ENCODE measurements around the gene STIL.

DNA sequence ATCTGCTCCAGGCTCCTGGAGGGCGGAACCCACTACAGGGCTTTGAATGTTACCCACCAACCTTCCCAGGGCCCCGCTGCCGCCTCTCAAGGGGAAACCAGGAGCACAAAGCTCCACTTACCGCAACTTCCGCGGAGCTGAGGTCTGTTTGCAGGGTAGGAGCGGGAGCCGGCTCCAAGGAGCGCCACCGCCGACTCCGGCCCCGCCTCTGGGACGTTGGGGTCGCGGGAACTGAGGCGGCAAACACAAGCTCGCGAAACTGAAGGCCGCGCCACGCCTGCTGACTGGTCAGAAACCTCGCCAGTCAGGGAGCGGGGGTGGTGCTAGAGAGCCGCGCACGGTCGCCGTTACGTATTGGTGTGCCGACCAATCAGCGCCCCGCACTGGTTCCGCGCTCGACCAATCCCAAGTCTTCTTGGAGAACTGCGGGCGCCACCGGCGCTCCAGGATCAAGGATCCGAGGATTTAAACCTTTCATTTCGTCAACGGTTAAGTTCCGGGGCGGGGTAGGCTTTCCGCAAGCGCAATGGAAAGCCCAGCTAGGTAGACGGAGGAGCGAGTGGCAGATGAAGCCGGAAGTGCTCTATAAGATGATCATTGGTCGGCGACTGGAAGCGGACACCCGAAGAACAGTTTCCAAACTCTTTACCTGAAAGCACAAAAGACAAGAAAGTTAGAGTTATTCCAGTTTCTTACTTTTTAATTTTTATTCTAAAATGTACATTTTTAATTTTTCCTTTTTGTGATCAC, at the start of gene STIL:
- TF ChIP-seq ZNF274 (IDR thresholded peaks at IDR 0.05; ENCODE audit: low read depth, low read length) (no peak), SUZ12 (IDR thresholded peaks at IDR 0.05; ENCODE audit: extremely low read depth, insufficient read depth, insufficient read length) (no peak), YY1 (IDR thresholded peaks at IDR 0.05; ENCODE audit: insufficient read depth, insufficient read length) (no peak)
